Measurements from ENCODE around the gene STK40.

The STK40 gene

GRCh38 chr1:36321119-36321951, 64.4 kb downstream of the STK40 start:
- DNase-seq (ENCODE audit: low read depth in 2 of 3, low spot score in 2 of 3) = no peak

- no peak for DNase-seq (ENCODE audit: low read depth in 2 of 3, low spot score in 2 of 3)
Observed at GRCh38 chr1:36320767-36321118, 65.0 kb downstream of the STK40 start.

GRCh38 chr1:36320291-36320761, 65.4 kb downstream of the STK40 start:
- no peak for DNase-seq (ENCODE audit: low read depth in 2 of 3, low spot score in 2 of 3)

- DNase-seq (ENCODE audit: low read depth in 2 of 3, low spot score in 2 of 3) = no peak
Observed at GRCh38 chr1:36309397-36309796, 76.3 kb downstream of the STK40 start.

- no peak for DNase-seq (ENCODE audit: low read depth in 2 of 3, low spot score in 2 of 3)
Observed at GRCh38 chr1:36307601-36308330, 78.0 kb downstream of the STK40 start.

GRCh38 chr1:36306902-36307456, 78.7 kb downstream of the STK40 start:
- DNase-seq (ENCODE audit: low read depth in 2 of 3, low spot score in 2 of 3) = peak; percentile 72 to 89 (median 80)

- DNase-seq (ENCODE audit: low read depth in 2 of 3, low spot score in 2 of 3) = no peak
Observed at GRCh38 chr1:36306210-36306901, 79.4 kb downstream of the STK40 start, which contains the start of gene SH3D21. Gene SH3D21 (plus strand): TSS chr1:36306368. CDS start chr1:36306421, 53 bp downstream.

- no peak for DNase-seq (ENCODE audit: low read depth in 2 of 3, low spot score in 2 of 3)
Observed at GRCh38 chr1:36305915-36306209, 79.9 kb downstream of the STK40 start.

GRCh38 chr1:36304970-36305914, 80.5 kb downstream of the STK40 start:
- DNase-seq (ENCODE audit: low read depth in 2 of 3, low spot score in 2 of 3) = no peak

- DNase-seq (ENCODE audit: low read depth in 2 of 3, low spot score in 2 of 3) = no peak
Observed at GRCh38 chr1:36304521-36304920, 81.2 kb downstream of the STK40 start.

GRCh38 chr1:36303650-36304360, 81.9 kb downstream of the STK40 start:
- no peak for DNase-seq (ENCODE audit: low read depth in 2 of 3, low spot score in 2 of 3)

GRCh38 chr1:36303244-36303643, 82.5 kb downstream of the STK40 start:
- no peak for DNase-seq (ENCODE audit: low read depth in 2 of 3, low spot score in 2 of 3)

GRCh38 chr1:36301220-36301619, 84.5 kb downstream of the STK40 start:
- DNase-seq (ENCODE audit: low read depth in 2 of 3, low spot score in 2 of 3) = no peak

- no peak for DNase-seq (ENCODE audit: low read depth in 2 of 3, low spot score in 2 of 3)
Observed at GRCh38 chr1:36300526-36300925, 85.2 kb downstream of the STK40 start.

GRCh38 chr1:36298640-36299039, 87.1 kb downstream of the STK40 start:
- DNase-seq (ENCODE audit: low read depth in 2 of 3, low spot score in 2 of 3) = no peak

- no peak for DNase-seq (ENCODE audit: low read depth in 2 of 3, low spot score in 2 of 3)
Observed at GRCh38 chr1:36297062-36297461, 88.7 kb downstream of the STK40 start.

- DNase-seq (ENCODE audit: low read depth in 2 of 3, low spot score in 2 of 3) = no peak
Observed at GRCh38 chr1:36295390-36295789, 90.3 kb downstream of the STK40 start.

Measured in activated CD8-positive, alpha-beta memory T cell treated with anti-CD3 and anti-CD28 coated beads for 48 hours (primary cell).